Measurements from ENCODE around the gene EFHC2.

GRCh38 chrX:44216171-44216570 is 127.3 kb downstream of the EFHC2 start:
- TF ChIP-seq, protein P1, sequence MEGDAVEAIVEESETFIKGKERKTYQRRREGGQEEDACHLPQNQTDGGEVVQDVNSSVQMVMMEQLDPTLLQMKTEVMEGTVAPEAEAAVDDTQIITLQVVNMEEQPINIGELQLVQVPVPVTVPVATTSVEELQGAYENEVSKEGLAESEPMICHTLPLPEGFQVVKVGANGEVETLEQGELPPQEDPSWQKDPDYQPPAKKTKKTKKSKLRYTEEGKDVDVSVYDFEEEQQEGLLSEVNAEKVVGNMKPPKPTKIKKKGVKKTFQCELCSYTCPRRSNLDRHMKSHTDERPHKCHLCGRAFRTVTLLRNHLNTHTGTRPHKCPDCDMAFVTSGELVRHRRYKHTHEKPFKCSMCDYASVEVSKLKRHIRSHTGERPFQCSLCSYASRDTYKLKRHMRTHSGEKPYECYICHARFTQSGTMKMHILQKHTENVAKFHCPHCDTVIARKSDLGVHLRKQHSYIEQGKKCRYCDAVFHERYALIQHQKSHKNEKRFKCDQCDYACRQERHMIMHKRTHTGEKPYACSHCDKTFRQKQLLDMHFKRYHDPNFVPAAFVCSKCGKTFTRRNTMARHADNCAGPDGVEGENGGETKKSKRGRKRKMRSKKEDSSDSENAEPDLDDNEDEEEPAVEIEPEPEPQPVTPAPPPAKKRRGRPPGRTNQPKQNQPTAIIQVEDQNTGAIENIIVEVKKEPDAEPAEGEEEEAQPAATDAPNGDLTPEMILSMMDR (IDR thresholded peaks at IDR 0.05; ENCODE audit: low read depth, low read length, missing input control) = no peak
- no peak for TF ChIP-seq TAF1 (conservative IDR thresholded peaks at IDR 0.05)

All from liver (tissue), 3 donors.